NCI-H2196 treated with DMSO at 0.1 percent for 48 hours (cell line): ENCODE measurements around the gene DLD.
"Not testable (repeated sequence)": the region's sequence is repeated elsewhere in the genome, so short reads cannot be mapped to it uniquely, and the experiment has no call there.

ENCODE experiments used
- DNase-seq: peaks from one replicate; lab custom pipeline; 2025; ENCODE audit not compliant: unreplicated experiment; lab: John Stamatoyannopoulos, UW

The DLD gene, protein sequence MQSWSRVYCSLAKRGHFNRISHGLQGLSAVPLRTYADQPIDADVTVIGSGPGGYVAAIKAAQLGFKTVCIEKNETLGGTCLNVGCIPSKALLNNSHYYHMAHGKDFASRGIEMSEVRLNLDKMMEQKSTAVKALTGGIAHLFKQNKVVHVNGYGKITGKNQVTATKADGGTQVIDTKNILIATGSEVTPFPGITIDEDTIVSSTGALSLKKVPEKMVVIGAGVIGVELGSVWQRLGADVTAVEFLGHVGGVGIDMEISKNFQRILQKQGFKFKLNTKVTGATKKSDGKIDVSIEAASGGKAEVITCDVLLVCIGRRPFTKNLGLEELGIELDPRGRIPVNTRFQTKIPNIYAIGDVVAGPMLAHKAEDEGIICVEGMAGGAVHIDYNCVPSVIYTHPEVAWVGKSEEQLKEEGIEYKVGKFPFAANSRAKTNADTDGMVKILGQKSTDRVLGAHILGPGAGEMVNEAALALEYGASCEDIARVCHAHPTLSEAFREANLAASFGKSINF

DNA sequence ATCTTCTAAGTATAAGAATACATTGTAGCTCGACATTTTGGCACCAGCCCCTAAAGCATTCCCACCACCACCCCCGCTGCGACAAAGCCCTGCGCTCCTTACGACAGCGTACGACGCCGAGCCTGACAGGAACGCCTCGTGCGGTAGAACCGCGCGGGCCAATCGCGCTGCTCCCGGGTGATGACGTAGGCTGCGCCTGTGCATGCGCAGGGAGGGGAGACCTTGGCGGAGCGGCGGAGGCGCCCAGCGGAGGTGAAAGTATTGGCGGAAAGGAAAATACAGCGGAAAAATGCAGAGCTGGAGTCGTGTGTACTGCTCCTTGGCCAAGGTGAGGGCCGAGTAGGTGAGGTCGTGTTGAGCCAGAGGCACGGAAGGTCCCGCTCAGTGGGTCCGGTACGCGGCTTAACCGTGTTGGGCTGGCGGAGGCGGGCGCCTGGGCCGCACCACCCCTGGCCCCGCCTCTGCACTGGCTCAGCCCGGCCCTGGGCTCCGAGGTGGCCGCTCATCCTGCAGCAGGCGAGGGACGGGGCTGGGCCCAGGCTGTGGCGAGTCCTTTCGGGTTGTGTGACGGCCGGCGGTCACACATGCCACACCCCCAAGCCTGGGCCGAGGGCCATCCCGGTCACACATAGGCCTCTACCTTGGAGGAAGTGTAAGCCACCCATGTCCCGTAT is at the start of gene DLD:
DLD (plus strand) TSS at position 222 of the 674 bp plus-strand sequence; CDS start at position 290, 68 bp downstream.
- DNase-seq: peak; percentile 82

DNA sequence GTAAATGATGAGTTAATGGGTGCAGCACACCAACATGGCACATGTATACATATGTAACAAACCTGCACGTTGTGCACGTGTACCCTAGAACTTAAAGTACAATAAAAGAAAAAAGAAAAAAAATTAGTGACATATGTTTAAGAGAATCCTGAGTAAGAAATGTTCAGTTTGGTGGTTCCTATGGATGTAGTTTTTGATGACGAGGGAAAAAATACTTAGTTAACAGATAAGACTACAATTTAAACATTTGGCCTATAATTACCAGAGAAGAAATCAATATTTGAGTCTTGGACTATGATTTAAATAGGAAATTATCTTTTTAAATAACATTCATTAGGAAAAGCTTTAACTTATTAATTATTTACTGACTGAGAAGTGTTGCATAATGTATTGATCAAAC is 48.8 kb upstream of the DLD start:
- DNase-seq: no peak

DNA sequence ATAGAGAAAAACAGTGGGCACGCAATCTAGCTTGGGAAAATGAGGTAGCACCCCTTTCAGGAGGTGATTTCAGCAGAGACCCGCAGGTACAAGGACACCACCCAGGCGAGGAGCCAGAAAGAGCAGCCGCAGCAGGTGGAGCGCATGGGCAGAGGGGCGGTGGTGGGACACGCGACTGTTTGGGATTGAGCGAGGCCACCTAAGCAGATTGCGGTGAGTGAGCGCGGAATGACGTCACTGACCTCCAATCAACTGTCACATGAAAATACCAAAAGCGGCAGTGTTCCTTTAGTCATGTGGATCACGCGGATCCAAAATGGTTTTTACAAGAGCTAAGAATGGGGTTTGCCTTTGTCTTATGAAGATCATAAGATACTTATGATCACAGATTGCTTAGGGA is 47.8 kb upstream of the DLD start:
- no peak for DNase-seq

DNA sequence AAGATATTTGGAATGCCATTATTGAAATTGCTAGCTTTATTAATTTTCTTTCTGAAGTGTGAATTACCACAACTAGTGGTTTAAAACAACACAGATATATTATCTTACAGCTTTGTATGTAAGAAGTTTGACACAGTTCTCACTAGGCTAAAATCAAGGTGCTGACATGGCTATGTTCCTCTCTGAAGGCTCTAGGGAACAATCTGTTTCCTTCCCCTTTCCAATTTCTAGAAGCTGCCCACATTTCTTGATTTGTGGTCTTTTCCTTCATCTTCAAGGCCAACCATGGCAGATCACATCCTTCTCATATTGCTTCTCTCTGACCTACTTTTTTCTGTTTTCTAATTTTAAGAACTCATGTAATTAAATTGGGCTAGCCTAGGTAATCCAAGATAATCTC is 44.7 kb upstream of the DLD start:
- DNase-seq: no peak

DNA sequence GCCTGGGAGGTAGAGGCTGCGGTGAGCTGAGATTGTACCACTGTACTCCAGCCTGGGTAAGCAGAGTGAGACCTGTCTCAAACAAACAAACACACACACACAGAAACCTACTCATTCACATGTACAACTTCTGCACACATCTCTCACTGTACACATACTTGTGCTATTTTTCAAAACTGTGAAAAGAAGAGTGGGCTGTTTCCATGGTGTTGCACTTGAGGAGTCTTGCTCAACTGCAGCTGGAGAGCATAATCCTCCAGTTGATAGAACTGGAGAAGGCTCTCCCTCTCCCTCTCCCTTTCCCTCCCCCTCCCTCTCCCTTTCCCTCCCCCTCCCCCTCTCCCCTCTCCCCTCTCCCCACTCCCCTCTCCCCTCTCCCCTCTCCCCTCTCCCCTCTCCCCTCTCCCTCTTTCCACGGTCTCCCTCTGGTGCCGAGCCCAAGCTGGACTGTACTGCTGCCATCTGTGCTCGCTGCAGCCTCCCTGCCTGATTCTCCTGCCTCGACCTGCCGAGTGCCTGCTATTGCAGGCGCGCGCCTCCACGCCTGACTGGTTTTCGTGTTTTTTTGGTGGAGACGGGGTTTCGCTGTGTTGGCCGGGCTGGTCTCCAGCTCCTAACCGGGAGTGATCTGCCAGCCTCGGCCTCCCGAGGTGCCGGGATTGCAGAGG is 43.7 kb upstream of the DLD start:
- DNase-seq: no peak

DNA sequence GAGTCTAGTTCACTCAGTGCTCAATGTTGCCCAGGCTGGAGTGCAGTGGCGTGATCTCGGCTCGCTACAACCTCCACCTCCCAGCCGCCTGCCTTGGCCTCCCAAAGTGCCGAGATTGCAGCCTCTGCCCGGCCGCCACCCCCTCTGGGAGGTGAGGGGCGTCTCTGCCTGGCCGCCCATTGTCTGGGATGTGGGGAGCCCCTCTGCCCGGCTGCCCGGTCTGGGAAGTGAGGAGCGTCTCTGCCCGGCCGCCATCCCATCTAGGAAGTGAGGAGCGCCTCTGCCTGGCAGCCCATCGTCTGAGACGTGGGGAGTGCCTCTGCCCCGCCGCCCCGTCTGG is 43.2 kb upstream of the DLD start:
- not testable (repeated sequence) for DNase-seq

DNA sequence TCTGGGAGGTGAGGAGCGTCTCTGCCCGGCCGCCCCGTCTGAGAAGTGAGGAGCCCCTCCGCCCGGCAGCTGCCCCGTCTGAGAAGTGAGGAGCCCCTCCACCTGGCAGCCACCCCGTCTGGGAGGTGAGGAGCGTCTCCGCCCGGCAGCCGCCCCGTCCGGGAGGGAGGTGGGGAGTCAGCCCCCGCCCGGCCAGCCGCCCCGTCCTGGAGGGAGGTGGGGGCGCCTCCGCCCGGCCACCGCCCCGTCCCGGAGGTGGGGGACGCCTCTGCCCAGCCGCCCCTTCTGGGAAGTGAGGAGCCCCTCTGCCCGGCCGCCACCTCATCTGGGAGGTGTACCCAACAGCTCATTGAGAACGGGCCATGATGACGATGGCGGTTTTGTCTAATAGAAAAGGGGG is 42.8 kb upstream of the DLD start:
- DNase-seq: not testable (repeated sequence)

DNA sequence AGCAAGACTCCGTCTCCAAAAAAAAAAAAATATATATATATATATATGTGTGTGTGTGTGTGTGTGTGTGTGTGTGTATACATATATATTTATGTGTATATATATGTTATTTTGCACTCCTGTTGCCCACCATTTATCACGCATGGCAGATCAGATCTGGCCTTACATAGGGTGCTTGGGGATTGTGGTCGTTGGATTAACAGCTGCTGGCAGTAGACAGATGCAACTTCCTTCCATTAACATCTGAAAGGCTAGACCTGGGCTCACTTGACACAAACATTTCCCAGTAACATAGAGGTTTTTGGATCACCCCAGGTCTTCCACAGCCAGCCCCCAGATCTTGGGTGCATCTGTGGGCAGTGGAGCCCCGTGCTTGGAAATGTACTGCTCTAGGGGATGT is 40.8 kb upstream of the DLD start:
- no peak for DNase-seq

DNA sequence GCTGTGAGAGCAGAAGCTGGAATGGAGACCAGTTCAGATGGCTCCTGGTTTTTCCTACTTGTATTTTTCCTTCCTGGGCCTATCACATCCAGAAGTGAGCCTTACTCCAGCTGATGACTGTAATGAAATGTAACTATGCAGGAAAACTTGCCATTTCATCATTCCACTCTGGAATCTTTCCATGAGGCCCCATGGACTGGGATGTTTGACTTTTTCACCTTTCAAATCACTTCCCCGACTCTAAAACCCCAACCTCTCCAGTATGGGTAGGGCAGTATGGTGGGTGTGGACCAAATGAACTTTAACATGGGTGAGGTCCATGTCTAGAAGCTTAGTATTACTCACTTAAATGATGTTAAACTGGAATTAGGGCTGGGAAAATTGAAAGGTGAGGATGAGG is 40.3 kb upstream of the DLD start:
- DNase-seq: no peak

DNA sequence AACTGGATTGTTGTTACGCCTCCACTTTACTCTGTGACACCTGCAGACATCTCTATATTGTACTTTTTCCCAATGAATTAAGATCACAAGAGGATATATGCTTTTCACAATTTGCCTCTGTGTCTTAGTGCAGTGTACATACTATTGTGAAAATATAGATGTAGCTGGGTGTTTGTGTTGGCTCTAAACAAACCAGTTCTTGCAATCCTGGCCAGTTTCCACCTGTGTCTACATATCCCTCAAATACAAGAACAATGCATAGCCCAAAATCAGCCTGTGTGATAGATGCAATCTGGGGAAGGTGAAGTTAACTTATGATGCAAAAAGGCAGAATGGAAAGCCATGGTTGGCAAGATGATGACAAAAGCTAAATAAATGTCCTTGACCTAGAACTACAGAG is 36.5 kb upstream of the DLD start:
- DNase-seq: no peak

DNA sequence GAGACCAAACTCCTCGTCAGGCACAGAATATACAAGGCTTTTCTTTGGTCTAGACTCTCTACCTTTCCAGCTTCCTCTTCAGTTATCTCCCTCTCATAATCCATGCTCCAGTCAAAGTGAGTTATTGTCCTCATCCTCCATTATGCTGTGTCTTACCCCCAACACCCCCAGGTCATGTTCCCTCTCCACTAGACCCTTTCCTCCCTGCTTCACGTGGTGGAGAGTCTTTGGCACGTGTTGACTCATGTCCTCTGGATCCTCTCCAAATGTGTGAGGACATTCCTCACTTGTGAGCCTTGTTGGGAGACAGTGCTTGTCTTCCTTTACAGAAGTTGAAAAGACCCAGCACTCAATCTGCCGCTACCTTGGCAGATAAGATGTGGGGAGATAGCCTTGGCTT is 36.0 kb upstream of the DLD start:
- no peak for DNase-seq

DNA sequence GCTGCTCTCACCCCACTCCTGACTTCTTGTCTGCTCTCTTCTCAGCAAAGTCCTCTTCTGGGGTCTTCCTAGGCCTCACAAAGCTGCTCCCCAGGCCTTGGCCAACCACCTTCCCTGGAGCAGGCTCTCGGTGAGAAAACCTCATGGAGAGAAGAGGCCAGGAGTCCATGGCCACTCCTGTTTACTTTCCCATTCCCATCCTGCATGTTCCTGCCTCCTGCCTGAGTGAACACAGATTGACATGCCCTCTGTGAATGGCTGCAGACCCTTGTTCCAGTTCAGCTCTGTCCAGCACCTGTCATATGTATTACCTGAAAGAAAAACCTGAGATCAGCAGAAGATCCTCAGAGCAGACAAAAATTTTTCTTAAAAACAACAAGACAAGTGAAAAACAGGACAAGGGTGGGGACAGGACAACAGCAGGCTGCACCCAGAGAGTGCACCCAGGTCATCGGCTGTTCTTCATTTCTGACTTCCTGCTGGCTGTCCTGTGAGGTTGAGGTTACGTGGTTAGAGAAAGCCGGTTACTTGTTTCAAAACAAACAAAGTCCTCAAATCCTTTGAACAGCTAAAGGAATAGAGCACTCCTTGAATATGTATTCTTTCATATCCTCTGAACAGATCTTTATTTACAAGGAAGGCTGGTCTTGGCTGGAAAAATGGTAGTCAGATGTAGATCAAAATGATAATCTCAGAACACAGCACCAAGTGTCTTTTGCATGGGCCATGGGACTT is 34.0 kb upstream of the DLD start:
- DNase-seq: no peak

DNA sequence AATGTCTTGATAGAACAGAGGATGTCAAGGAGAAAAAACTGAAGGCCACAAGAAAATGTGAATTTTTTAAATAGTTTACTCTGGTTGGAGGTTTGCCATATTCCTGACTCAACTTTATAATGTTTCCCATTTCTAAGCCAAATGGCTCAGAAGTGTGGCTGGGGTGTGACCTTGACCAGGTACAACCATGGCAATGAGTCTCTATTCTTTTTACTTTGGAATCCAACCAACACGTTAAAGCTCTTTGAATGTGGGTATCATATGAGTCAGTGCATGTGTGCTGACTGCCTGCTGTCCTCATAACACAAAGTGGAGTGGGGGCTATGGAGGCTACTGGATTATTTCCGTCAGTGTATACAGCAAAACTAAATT is 33.5 kb upstream of the DLD start:
- DNase-seq: no peak

DNA sequence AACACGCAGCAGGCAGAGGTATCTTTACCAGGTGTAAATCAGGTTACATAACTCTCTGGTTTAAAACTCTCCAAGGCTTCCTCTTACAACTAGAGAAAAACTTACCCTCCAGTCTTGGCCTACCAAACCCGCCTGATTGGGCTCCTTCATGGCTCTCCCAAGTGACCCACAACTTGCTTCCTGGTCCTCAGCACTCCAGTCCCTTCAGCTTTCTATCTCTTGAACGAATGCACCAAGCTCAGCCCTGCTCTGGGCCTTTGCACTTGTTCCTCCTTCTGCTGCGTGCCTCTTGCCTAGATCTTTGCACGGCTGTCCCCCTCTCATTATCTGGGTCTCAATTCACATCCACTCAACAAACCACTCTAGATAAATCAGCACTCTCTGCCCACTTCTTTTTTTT is 32.7 kb upstream of the DLD start:
- DNase-seq: no peak

DNA sequence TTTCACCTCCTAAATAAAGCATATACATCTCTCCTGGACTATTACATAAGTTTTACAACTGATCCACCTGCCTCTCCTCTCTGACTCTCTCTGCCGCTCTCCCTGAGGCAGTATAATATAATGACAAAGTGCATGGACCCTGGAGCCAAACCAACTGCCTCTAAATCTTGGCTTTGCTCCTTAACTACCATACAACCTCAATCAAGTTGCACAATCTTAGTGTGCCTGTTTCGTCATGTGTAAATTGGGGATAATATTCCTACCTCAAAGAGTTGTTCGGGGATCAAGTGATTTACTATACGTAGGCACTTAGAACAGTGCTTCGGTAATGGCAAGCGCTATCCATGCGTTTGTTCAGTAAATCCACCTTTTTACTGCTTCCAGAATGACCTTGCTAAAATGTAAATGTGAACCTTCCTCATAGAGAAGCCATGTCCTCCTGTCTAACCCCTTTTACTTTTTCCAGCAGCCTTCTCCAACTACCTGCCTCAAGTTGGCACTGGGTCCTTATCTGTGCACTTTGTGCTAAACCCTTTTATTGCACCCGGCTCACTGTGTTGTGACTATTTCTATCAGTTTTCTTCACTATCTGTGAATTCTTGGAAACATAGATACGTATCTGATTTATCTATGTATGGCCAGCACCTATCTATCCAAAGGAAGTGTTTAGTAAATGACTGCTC is 30.6 kb upstream of the DLD start:
- DNase-seq: no peak

DNA sequence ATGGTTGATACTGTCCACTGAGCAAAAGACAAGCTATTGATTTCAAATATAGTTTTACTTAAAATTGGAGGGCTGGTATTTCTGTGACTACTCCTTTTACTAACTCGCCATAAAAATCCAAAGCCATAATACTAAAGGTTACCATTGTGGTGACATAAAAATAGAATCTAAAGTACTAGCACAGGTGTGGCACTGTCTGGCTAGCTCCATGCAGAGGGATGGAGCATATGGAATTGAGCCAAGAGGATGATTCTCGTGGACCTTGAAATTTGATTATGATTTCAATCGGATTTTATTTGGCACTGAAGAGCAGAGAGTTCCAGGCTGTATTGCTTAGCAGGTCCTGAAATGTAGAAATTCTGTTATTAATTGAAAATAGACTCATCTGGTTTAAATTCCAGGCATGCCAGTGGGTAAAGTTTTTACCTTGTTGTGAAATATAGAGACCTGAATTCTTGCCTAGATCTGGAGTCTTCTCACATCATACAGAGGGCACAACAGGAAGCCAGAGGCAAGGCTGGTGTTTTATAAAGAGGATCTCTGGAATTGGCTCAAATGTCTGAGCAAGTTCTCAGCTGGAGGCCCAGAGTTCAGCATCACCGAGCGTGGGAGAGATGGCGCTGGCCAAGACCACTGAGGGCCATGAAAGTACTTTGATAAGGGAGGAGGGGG is 29.9 kb upstream of the DLD start:
- DNase-seq: no peak

DNA sequence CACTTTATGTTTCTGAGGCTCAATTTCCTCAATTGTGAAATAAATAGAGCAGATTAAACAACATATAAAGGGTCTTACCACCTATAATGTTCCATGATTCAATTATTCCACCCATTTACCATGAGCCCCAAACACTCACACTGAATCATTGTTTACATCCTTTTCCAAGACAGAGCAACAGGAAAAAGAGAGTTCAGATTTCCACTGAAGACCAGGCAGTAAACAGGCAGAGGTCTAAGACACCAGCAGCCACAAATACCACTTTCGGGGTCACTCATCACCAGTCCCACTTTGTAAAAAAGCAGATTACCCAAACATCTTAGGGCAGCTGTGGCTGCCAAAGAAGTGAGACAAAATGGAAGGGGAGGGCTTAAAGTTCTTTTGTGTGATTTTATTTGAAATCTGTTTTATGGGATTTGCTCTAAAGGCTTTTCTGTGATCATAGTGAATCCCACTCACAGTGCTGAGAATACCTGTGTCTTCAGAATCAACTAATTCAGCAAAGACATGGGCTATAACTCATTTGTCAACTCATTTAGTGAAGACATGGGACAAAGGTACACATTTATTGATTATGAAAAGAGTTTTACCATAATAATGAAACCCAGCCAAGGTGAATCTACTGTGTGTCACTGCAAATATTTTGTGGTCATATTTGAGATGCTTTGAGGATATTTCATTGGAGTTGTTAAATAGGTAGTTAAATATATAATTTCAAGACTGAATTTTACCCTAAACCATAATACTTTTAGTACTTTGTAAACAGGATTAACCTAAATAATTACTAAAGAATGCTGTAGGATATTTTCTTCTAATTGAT is 24.8 kb upstream of the DLD start:
- DNase-seq: no peak

DNA sequence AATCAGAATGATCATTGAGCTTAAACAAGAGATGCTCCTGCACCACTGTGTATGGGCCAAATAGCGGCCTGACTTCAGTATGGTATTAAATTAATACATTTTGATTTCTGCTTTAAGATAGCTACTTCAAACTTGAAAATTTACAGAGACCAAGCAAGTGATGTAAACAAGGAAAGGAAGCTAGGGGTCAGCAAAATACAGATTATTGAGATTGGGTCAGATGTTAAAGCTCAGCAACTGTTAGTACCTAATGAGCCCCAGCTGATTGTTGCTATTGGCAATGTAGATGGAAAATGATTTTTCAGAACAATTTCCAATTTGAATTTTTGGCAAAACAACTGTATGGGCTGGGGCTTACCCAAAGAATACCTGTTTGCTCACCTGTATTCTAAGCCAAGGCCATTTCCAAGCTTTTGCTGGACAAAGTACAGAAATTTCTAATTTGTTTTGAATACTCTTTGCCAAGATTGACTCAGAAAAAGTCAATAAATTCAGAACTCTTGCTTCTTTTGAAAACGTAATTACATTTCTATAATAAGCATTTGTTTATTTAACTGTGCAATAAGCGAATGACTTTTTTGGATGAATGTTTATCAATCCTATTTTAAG is 23.0 kb upstream of the DLD start:
- DNase-seq: no peak

DNA sequence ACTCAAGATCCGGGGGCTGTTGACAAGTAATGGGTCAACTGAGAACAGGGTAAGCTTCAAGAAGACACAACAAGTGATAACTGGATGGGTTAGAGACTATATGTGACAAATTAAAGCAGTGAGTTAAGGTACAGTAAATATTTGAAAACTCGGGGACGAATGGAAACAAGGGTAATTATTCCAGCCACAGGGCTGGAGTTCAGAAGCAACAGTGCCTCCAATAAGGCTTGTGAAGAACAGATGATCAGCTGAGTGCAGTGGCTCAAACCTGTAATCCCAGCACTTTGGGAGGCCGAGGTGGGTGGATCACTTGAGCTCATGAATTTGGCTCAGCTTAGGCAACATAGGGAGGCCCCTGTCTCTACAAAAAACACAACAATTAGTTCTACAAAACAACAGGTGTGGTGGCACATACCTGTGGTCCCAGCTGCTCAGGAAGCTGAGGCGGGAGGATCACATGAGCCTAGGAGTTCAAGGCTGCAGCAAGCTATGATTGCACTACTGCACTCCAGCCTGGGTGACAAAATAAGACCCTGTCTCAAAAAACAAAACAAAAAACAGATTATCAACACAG is 20.5 kb upstream of the DLD start:
- DNase-seq: no peak
